Measurements from ENCODE around the gene HARS1. TPM values are rescaled to one million over a fixed set of nuclear protein-coding genes. Genes with fewer than 3 reads are reported as not detected.

Gene HARS1
- total and polyA plus RNA-seq, 2 of the 13 experiments (the other 11 are each of a cell fraction or from before 2014, with no cell fraction given) = 36.9 to 66.2 TPM

- TF ChIP-seq ZBTB43 (CRISPR knock-in tag; conservative IDR thresholded peaks at IDR 0.05) (no peak), NR1H2 (CRISPR knock-in tag; IDR thresholded peaks at IDR 0.05; ENCODE audit: borderline replicate concordance, low read depth) (no peak), ARID5B (CRISPR knock-in tag; IDR thresholded peaks at IDR 0.05) (peak; percentile 36; the same call in 1 of the 2 replicates), ZNF510 (CRISPR knock-in tag; IDR thresholded peaks at IDR 0.05; ENCODE audit: low read depth) (no peak), MLXIP (CRISPR knock-in tag; IDR thresholded peaks at IDR 0.05; ENCODE audit: borderline replicate concordance) (no peak), FOXC1 (CRISPR knock-in tag; IDR thresholded peaks at IDR 0.05; ENCODE audit: borderline replicate concordance) (no peak), PAF1 (CRISPR knock-in tag; IDR thresholded peaks at IDR 0.05) (no peak), MLLT10 (CRISPR knock-in tag; IDR thresholded peaks at IDR 0.05) (no peak), ZBTB25 (CRISPR knock-in tag; IDR thresholded peaks at IDR 0.05) (peak; percentile 39), ZNF816 (CRISPR knock-in tag; IDR thresholded peaks at IDR 0.05; ENCODE audit: borderline replicate concordance) (no peak), NFE2L1 (CRISPR knock-in tag; IDR thresholded peaks at IDR 0.05; ENCODE audit: borderline replicate concordance) (no peak), SP1 (IDR thresholded peaks at IDR 0.05) (no peak), SP1 (CRISPR knock-in tag; IDR thresholded peaks at IDR 0.05) (peak; percentile 56; the same call in 1 of the 2 replicates)
These were observed 9.3 kb upstream of the HARS1 start, which contains the start of gene ZMAT2 (continued) for GRCh38 chr5:140700177-140701144.
